Skeletal muscle tissue (tissue), 4 donors: ENCODE measurements around the gene ANKRD33B. TPM values are rescaled to one million over a fixed set of nuclear protein-coding genes. Genes with fewer than 3 reads are reported as not detected.

Experiments
- H3K27ac ChIP-seq: one replicate; pipeline ENCODE4 v1.7.0; 2013; ENCODE audit warnings: mild to moderate bottlenecking, low read depth, low read length, inconsistent platforms
- H3K27me3 ChIP-seq, 3 donors: one replicate each; pipeline ENCODE4 v1.7.0; 2013; ENCODE audit warnings: low read length in 3 of 3; ENCODE audit not compliant: control insufficient read depth in 3 of 3, insufficient read depth in 3 of 3
- H3K36me3 ChIP-seq, 3 donors: one replicate each; pipeline ENCODE4 v1.7.0; 2013; ENCODE audit warnings: low read length in 3 of 3; ENCODE audit not compliant: control insufficient read depth in 3 of 3, insufficient read depth in 3 of 3
- H3K4me1 ChIP-seq, 3 donors: one replicate each; pipeline ENCODE4 v1.7.0; 2013; ENCODE audit warnings: low read length in 3 of 3, mild to moderate bottlenecking in 3 of 3; ENCODE audit not compliant: control insufficient read depth in 3 of 3, insufficient read depth in 3 of 3
- H3K4me3 ChIP-seq, 3 donors: one replicate each; pipeline ENCODE4 v1.7.0; 2013; ENCODE audit warnings: low read length in 3 of 3
- H3K9ac ChIP-seq, 3 donors: one replicate each; pipeline ENCODE4 v1.7.0; 2013; ENCODE audit warnings: low read length in 3 of 3, mild to moderate bottlenecking in 3 of 3, moderate library complexity in 2 of 3, low read depth in 1 of 3
- H3K9me3 ChIP-seq, 3 donors: one replicate each; pipeline ENCODE4 v1.7.0; 2013; ENCODE audit warnings: low read length in 3 of 3; ENCODE audit not compliant: control insufficient read depth in 3 of 3
- total RNA-seq: library from RNA; depleted of rRNA; stranded (reverse); fragments of >200 nt; gene quantifications from one replicate; pipeline ENCODE4 v1.2.3, GENCODE V29; 2014
- donor health status: Osteomylitis.

Gene ANKRD33B
- total RNA-seq, 1 donor from 2014 or later, result 2.6 TPM

DNA sequence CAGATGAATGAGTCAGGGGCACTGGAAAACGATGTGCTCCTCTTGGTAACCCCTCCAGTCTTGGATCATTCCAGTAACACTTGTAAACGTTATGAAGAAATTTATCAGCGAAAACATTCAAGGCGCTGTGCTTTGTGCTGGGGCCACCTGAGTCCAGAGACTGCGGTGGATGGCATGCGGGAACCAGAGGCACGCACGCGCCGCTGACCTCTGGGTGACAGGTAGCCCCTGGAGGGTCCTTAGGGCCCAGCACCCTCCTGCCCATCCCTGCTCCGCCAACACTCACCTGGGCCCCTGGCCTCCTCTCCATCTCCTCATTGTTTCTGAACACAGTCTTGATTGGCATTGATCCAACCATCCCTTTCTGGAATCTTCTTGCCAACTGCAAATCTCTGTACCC, 110.2 kb downstream of the ANKRD33B start:
- Histone ChIP-seq H3K27ac (no peak overlapping the region), H3K27me3 (peaks cover 0 to 6% (median 0%) of the 10 kb centered on the region in 3 donors), H3K9ac (no peak overlapping the region), H3K4me1 (no peaks in the 10 kb centered on the region), H3K9me3 (no peaks in the 10 kb centered on the region), H3K36me3 (peaks cover 0 to 4% (median 3%) of the 10 kb centered on the region in 3 donors), H3K4me3 (no peak overlapping the region)

DNA sequence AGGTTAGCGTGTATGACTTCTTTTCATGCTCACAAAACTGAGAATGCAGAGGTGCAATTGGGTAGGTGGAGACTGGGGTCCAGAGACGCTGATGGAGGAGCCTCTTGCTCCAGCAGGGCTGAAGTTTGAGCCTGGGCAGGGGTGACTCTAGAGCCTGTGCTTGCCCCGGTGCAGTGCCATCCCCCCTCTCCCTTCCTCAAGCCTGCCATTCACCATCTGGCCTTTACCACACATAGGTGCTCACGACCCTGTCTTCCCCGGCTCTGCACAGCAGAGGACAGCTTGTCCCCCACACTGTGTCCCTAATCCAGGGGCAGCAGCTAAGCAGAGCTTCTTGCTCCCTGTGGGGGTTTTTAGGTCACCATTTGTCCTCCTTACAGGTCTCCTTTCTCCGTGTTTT, 110.7 kb downstream of the ANKRD33B start:
- H3K27ac ChIP-seq, result no peak overlapping the region
- H3K9ac ChIP-seq, result no peak overlapping the region
- H3K4me1 ChIP-seq, result peaks cover 0 to 1% (median under 1%) of the 10 kb centered on the region in 3 donors
- peaks cover 0 to 6% (median 0%) of the 10 kb centered on the region in 3 donors for H3K27me3 ChIP-seq
- no peaks in the 10 kb centered on the region for H3K9me3 ChIP-seq
- H3K4me3 ChIP-seq, result no peak overlapping the region
- H3K36me3 ChIP-seq, result peaks cover 2 to 7% (median 3%) of the 10 kb centered on the region in 3 donors

DNA sequence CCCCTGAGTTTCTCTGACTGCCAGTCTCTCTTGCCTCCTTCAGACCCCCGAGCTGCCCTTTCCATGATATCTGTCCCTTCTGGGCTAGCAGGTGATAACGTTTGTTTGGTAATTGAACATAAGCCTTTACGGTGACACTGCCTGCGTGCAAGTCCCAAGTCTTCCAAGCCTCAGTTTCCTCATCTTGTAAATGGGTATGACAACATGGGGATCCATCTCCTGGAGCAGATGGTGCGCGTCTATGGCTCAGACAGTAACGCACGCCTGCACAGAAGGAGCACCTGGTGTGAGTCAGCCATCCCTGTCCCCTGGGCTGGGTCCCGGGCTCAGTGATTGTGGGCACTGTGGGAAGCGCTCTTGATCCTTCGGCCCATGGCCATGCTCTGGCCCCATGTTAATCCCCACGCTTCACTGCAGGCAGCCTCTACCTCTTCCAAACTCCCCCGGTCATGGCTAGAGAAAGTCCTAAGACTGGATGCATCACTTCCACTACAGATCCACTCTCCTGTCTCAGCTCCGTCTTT, 111.4 kb downstream of the ANKRD33B start:
- H3K4me1 ChIP-seq, result peaks cover 0 to 5% (median 4%) of the 10 kb centered on the region in 3 donors
- H3K36me3 ChIP-seq, result peaks cover 3 to 12% (median 6%) of the 10 kb centered on the region in 3 donors
- H3K4me3 ChIP-seq, result no peak overlapping the region
- H3K27ac ChIP-seq, result no peak overlapping the region
- H3K27me3 ChIP-seq, result peaks cover 0 to 6% (median 0%) of the 10 kb centered on the region in 3 donors
- no peak overlapping the region for H3K9ac ChIP-seq
- no peaks in the 10 kb centered on the region for H3K9me3 ChIP-seq

DNA sequence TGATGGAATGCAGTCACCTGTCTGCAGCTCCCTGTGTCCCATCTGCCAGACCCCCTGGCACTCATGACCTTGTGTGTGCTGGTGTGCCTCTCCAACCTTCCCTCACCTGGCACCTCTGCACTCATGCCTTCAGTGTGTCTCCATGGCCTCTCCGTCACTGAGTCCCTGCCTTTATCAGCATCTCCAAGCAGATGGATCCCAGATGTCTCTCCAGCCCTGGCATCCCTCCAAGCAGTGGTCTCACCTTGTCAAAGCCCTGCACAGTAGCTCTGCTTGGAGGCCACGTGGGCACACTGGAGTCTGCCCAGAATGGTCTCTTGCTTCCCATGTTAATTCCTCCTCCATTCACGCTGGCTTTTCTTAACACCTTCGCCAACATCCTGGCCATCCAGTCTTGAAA, 112.4 kb downstream of the ANKRD33B start:
- H3K4me3 ChIP-seq, result no peak overlapping the region
- H3K27ac ChIP-seq, result no peak overlapping the region
- peaks cover 0 to 6% (median 0%) of the 10 kb centered on the region in 3 donors for H3K27me3 ChIP-seq
- H3K9me3 ChIP-seq, result no peaks in the 10 kb centered on the region
- peaks cover 0 to 5% (median 4%) of the 10 kb centered on the region in 3 donors for H3K4me1 ChIP-seq
- H3K36me3 ChIP-seq, result peaks cover 3 to 18% (median 6%) of the 10 kb centered on the region in 3 donors
- H3K9ac ChIP-seq, result no peak overlapping the region

DNA sequence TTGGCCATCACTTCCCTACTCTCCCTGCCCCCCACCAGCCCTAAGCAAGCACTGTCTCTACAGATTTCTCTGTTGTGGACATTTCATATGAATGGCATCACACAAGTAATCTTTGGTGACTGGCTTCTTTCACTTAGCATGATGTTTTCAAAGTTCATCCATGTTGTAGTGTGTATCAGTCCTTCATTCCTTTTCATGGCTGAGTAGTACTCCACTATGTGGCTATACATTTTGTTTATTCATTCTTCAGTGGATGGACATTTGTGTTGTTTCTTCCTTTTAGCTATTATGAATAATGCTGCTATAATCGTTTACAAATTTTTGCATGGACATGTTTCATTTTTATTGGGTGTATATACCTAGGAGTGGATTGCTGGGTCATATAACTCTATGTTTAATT, 113.1 kb downstream of the ANKRD33B start:
- H3K27ac ChIP-seq, result no peak overlapping the region

DNA sequence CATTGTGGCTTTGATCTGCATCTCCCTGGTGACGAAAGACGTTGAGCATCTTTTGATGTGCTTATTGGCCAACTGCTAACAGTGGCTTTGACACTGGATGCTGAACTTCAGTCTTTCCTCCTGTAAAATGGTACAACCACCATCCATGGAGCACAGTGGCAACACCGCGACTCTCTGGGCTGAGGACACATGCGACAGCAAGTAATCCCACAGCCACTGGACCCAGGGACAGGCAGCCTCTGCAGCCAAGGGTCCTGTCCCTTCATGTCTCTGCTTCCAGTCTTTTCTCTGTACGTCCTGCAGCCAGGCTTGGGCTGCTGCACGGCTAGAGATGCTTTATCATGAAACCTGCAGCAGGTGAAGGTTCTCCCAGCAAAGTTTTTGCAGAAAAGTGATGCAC, 113.7 kb downstream of the ANKRD33B start:
- H3K36me3 ChIP-seq, result peaks cover 3 to 21% (median 6%) of the 10 kb centered on the region in 3 donors
- H3K4me1 ChIP-seq, result peaks cover 0 to 5% (median 4%) of the 10 kb centered on the region in 3 donors
- no peak overlapping the region for H3K9ac ChIP-seq
- H3K4me3 ChIP-seq, result no peak overlapping the region
- peaks cover 0 to 6% (median 0%) of the 10 kb centered on the region in 3 donors for H3K27me3 ChIP-seq
- H3K9me3 ChIP-seq, result no peaks in the 10 kb centered on the region
- H3K27ac ChIP-seq, result no peak overlapping the region

More for the DNA sequence above, 113.1 kb downstream of the ANKRD33B start:
- Histone ChIP-seq H3K27me3 (peaks cover 0 to 6% (median 0%) of the 10 kb centered on the region in 3 donors), H3K9me3 (no peaks in the 10 kb centered on the region), H3K9ac (no peak overlapping the region), H3K36me3 (peaks cover 3 to 18% (median 6%) of the 10 kb centered on the region in 3 donors), H3K4me3 (no peak overlapping the region), H3K4me1 (peaks cover 0 to 5% (median 4%) of the 10 kb centered on the region in 3 donors)

DNA sequence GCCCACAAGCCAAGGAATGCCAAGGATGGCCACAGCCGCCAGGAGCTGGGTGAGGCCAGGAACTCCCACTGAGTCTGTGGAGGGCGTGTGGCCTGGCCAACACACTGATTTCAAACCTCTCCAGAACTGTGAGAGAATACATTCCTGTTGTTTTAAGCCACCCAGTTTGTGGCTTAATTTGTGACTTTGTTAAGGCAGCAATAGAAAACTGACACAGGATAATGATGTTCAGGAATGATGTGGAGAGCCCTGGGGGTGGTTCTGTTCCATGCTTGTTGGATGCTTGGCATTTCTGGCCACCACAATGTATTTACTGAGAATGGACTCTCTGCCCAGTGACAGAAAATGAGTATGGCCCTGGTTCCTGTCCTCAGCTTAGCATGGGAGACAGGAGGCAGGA, 114.4 kb downstream of the ANKRD33B start:
- Histone ChIP-seq H3K4me1 (peaks cover 0 to 5% (median 4%) of the 10 kb centered on the region in 3 donors), H3K36me3 (peaks cover 3 to 25% (median 6%) of the 10 kb centered on the region in 3 donors), H3K9ac (no peak overlapping the region), H3K4me3 (no peak overlapping the region), H3K27ac (no peak overlapping the region), H3K27me3 (peaks cover 0 to 6% (median 0%) of the 10 kb centered on the region in 3 donors), H3K9me3 (no peaks in the 10 kb centered on the region)

DNA sequence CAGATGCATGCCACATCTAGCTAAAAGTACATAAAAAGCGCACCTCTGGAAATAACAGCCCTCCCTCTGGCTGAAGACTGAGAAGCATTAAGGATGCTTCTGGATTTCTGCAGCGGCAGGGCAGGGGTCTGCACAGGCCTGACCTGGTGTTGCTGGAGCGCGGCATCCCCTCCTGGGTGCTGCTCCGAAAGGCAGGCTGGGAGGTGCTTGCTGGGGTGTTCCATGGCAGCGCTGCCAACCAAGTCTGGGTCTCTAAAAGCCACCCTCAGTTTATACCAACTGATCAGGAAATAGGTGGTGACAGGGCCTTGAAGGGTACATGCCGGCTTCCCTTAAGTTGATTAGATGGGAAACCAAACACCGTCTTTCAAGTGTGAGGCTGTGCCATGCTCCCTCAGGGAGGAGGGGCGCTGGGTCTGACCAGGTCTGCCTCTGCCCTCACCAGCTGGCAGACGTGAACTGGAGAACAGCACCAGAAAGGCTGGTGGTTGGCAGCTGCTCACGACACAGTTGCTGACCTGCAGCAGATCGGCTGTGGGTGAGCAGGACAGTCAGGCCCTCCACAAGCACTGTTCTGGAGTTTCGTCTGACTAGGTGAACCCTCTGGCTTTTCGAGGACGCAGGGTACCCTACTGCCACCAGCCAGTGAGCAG, 115.6 kb downstream of the ANKRD33B start:
- Histone ChIP-seq H3K9ac (no peak overlapping the region), H3K4me3 (no peak overlapping the region), H3K36me3 (peaks cover 3 to 25% (median 6%) of the 10 kb centered on the region in 3 donors), H3K4me1 (peaks cover 0 to 5% (median 4%) of the 10 kb centered on the region in 3 donors), H3K27me3 (peaks cover 0 to 2% (median 0%) of the 10 kb centered on the region in 3 donors), H3K9me3 (no peaks in the 10 kb centered on the region), H3K27ac (no peak overlapping the region)

DNA sequence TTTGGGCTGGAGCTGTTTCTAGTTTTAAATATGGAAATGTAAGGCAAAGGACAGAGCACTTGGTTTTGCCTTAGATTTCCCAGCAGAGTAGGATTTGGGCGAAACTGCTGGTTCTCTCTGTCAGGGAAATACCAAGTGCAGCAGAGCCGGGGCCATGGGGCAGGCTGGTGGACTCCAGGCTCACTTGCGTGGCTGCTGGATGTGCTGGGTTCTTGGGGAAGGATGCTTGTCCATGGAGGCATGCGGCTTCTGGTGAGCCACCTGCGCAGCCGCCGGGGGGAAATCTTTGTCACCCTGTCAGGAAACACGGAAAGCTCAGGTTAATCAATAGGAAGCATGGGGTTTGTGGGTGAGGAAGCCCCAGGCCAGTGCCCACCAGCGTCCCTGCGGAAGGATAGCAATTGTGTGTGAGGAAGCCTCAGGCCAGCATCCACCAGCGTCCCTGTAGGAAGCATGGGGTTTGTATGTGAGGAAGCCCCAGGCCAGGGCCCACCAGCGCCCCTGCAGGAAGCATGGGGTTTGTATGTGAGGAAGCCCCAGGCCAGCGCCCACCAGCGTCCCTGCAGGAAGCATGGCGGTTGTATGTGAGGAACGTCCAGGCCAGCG, 117.1 kb downstream of the ANKRD33B start:
- peaks cover 3 to 25% (median 6%) of the 10 kb centered on the region in 3 donors for H3K36me3 ChIP-seq
- H3K9me3 ChIP-seq, result no peaks in the 10 kb centered on the region
- H3K9ac ChIP-seq, result no peak overlapping the region
- H3K27ac ChIP-seq, result no peak overlapping the region
- H3K4me3 ChIP-seq, result no peak overlapping the region
- H3K27me3 ChIP-seq, result no peaks in the 10 kb centered on the region
- peaks cover 0 to 5% (median 4%) of the 10 kb centered on the region in 3 donors for H3K4me1 ChIP-seq
